CD4-positive, CD25-positive, alpha-beta regulatory T cell (primary cell): ENCODE results near the gene VWA5B1. TPM values are rescaled to one million over a fixed set of nuclear protein-coding genes. Genes with fewer than 3 reads are reported as not detected.
A peak's percentile ranks its signal among the peaks of the same experiment; 100 is the strongest.

Experiments used
- ATAC-seq, 2 donors: fragments of 150-1000 bp; cut with Tn5 transposase; one replicate each; pipeline ENCODE4 v1.10.0; 2021; ENCODE audit warnings: low read depth in 2 of 2, moderate number of reproducible peaks in 2 of 2, moderate library complexity in 1 of 2
- DNase-seq, 3 donors: peaks; one replicate each; pipeline versions ENCODE4 v3.0.0 to v3.0.0-alpha.2; 2012 to 2022; ENCODE audit warnings: mixed read lengths in 1 of 3
- H3K27ac ChIP-seq: one replicate; pipeline ENCODE4 v1.7.0; 2013; ENCODE audit warnings: mild to moderate bottlenecking, low read length; ENCODE audit not compliant: insufficient read depth, poor library complexity, severe bottlenecking
- H3K27me3 ChIP-seq: one replicate; pipeline ENCODE4 v1.7.0; 2013; ENCODE audit warnings: low read length; ENCODE audit not compliant: control insufficient read depth, insufficient read depth
- H3K36me3 ChIP-seq: one replicate; pipeline ENCODE4 v1.7.0; 2013; ENCODE audit warnings: mild to moderate bottlenecking, low read length, moderate library complexity; ENCODE audit not compliant: control insufficient read depth, insufficient read depth
- H3K4me1 ChIP-seq: 2 replicates; pipeline ENCODE4 v1.7.0; 2013; ENCODE audit warnings: mild to moderate bottlenecking, low read length; ENCODE audit not compliant: insufficient read depth, control insufficient read depth, poor library complexity, severe bottlenecking
- H3K4me3 ChIP-seq: one replicate; pipeline ENCODE4 v1.7.0; 2013; ENCODE audit warnings: low read depth, mild to moderate bottlenecking, low read length, moderate library complexity
- H3K9me3 ChIP-seq, 2 experiments: 1 replicate in 1 of 2; 2 replicates in 1 of 2; pipeline ENCODE4 v1.7.0; 2013; ENCODE audit warnings: low read length in 2 of 2, mild to moderate bottlenecking in 1 of 2, moderate library complexity in 1 of 2; ENCODE audit not compliant: control insufficient read depth in 2 of 2
- H3K27ac Mint-ChIP-seq, 3 donors: one replicate each; pipeline ENCODE4 v1.8.0; 2020 to 2022; ENCODE audit warnings: mild to moderate bottlenecking in 3 of 3, mixed read lengths in 3 of 3, moderate library complexity in 2 of 3
- H3K27me3 Mint-ChIP-seq: one replicate; pipeline ENCODE4 v1.8.0; 2022; ENCODE audit warnings: mild to moderate bottlenecking, mixed read lengths
- H3K36me3 Mint-ChIP-seq: one replicate; pipeline ENCODE4 v1.8.0; 2020; ENCODE audit warnings: mixed read lengths
- H3K4me1 Mint-ChIP-seq, 4 donors: one replicate each; pipeline ENCODE4 v1.8.0; 2020 to 2022; ENCODE audit warnings: mixed read lengths in 4 of 4, mild to moderate bottlenecking in 1 of 4
- H3K4me3 Mint-ChIP-seq, 4 donors: one replicate each; pipeline ENCODE4 v1.8.0; 2020 to 2022; ENCODE audit warnings: mild to moderate bottlenecking in 4 of 4, mixed read lengths in 4 of 4, moderate library complexity in 3 of 4
- H3K9me3 Mint-ChIP-seq, 7 donors: one replicate each; pipeline ENCODE4 v1.8.0; 2020 to 2022; ENCODE audit warnings: mixed read lengths in 7 of 7, mild to moderate bottlenecking in 3 of 7, moderate library complexity in 2 of 7
- polyA plus RNA-seq, 4 donors: library from polyadenylated mRNA; unstranded; fragments of 300-500 nt; fragmentation: Illumina TruSeq; gene quantifications; one replicate each; pipeline ENCODE4 v1.2.3, GENCODE V29; 2021
- total RNA-seq: library from RNA; stranded (reverse); gene quantifications from one replicate; pipeline ENCODE4 v1.2.3, GENCODE V29; 2022

VWA5B1 gene
- total and polyA plus RNA-seq, 5 donors from 2014 or later, result 0.08 TPM; not detected in 4

DNA sequence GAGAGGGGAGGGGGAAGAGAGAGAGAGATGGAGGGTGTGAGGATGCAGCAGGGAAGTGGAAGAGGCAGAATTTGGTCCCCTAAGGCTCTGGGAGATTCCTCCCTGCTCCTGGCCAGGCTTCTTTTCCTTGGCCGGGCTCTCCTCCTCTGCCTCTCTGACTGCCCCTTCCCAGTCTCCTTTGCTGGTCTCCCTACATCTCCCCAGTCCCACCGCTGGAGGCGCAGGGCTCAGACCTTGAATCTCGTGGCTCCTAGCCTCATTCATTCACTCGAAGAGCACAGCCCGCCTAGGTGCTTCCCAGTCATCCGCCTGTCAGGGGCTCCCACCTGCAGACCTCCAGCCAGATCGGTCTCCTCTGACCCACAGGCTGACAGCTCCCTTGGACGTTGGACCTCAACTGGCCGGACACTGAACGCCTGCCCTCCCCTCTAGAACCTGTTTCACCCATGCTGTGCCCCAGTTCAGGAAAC lies 76.5 kb downstream of the VWA5B1 start:
- H3K4me3 ChIP-seq, result no peak overlapping the region
- ATAC-seq, result no peak
- Mint-ChIP-seq H3K27ac (no peak overlapping the region), H3K4me3 (peak overlapping the region in 2 of 4 donors; percentile 26 to 38), H3K4me1 (peaks cover 0 to 7% (median 0%) of the 10 kb centered on the region in 4 donors), H3K36me3 (no peaks in the 10 kb centered on the region), H3K9me3 (peaks cover 0 to 2% (median 0%) of the 10 kb centered on the region in 7 donors), H3K27me3 (peaks cover 47% of the 10 kb centered on the region)
- H3K4me1 ChIP-seq, result no peaks in the 10 kb centered on the region
- DNase-seq, result no peak
- no peak overlapping the region for H3K27ac ChIP-seq
- H3K9me3 ChIP-seq, result no peaks in the 10 kb centered on the region
- no peaks in the 10 kb centered on the region for H3K36me3 ChIP-seq
- H3K27me3 ChIP-seq, result peaks cover 5% of the 10 kb centered on the region

DNA sequence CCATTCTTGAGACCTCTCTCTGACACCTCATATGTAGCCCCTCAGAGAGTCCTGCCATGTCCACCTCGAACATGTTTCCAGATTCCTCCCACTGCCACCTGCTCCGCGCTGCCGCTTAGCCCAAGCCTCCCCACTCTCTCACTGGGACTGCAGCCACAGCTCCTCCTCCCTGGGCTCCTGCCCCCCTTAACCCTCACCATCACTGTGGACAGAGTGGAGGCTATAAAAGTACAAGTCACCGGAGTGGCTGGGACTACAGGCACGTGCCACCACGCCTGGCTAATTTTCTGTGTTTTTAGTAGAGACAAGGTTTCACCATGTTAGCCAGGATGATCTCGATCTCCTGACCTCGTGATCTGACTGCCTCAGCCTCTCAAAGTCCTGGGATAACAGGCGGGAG lies 77.0 kb downstream of the VWA5B1 start:
- peaks cover 0 to 7% (median 0%) of the 10 kb centered on the region in 4 donors for H3K4me1 Mint-ChIP-seq
- no peak overlapping the region for H3K27ac Mint-ChIP-seq
- no peaks in the 10 kb centered on the region for H3K36me3 ChIP-seq
- no peaks in the 10 kb centered on the region for H3K36me3 Mint-ChIP-seq
- no peak overlapping the region for H3K27ac ChIP-seq
- peaks cover 8% of the 10 kb centered on the region for H3K27me3 ChIP-seq
- no peaks in the 10 kb centered on the region for H3K9me3 ChIP-seq
- peak overlapping the region in 2 of 4 donors; percentile 26 to 55 for H3K4me3 Mint-ChIP-seq
- peaks cover 0 to 2% (median 0%) of the 10 kb centered on the region in 7 donors for H3K9me3 Mint-ChIP-seq
- DNase-seq (no peak), ATAC-seq (no peak)
- H3K4me1 ChIP-seq, result no peaks in the 10 kb centered on the region
- no peak overlapping the region for H3K4me3 ChIP-seq
- H3K27me3 Mint-ChIP-seq, result peaks cover 47% of the 10 kb centered on the region

DNA sequence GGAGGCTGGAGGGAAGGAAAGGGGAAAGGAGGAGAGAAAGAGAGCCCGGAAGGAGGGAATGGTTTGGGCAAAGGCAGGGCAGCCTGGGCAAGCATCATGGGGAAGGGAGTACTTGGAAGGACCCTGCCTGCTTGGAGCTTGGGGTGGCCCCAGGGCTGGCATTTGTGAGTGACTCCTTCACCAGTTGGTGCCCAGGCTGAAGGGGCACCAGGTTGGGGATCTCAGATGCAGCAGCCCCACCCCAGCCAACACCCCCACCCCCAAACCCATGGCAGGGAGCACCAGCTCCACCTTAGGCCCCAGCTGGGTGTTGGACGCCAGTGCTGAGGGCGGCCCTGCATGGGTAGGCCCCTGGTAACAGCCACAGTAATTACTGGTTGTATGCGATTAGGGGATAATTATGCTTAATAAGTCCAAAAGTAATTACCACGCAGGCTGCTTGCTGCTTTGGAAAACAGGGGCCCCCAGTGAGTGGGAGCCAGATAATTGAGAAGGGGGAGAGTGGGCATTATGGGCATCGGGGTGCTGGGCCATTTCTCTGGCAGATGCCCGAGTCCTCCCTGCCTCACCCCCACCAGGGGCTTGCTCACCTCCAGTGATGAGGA lies 78.3 kb downstream of the VWA5B1 start:
- H3K27ac Mint-ChIP-seq, result no peak overlapping the region
- Histone ChIP-seq H3K36me3 (no peaks in the 10 kb centered on the region), H3K4me3 (no peak overlapping the region), H3K27ac (no peak overlapping the region), H3K27me3 (peaks cover 8% of the 10 kb centered on the region), H3K4me1 (no peaks in the 10 kb centered on the region), H3K9me3 (no peaks in the 10 kb centered on the region)
- peaks cover 39% of the 10 kb centered on the region for H3K27me3 Mint-ChIP-seq
- peaks cover 0 to 2% (median 0%) of the 10 kb centered on the region in 7 donors for H3K9me3 Mint-ChIP-seq
- peaks cover 0 to 7% (median 0%) of the 10 kb centered on the region in 4 donors for H3K4me1 Mint-ChIP-seq
- no peak for ATAC-seq
- H3K4me3 Mint-ChIP-seq, result no peak overlapping the region
- no peak for DNase-seq
- no peaks in the 10 kb centered on the region for H3K36me3 Mint-ChIP-seq

- Histone ChIP-seq H3K9me3 (no peaks in the 10 kb centered on the region), H3K4me3 (no peak overlapping the region), H3K36me3 (no peaks in the 10 kb centered on the region), H3K27me3 (peaks cover 6% of the 10 kb centered on the region), H3K4me1 (no peaks in the 10 kb centered on the region), H3K27ac (no peak overlapping the region)
- no peak for DNase-seq
- no peak overlapping the region for H3K27ac Mint-ChIP-seq
- peaks cover 0 to 7% (median 0%) of the 10 kb centered on the region in 4 donors for H3K4me1 Mint-ChIP-seq
- ATAC-seq, result no peak
- no peaks in the 10 kb centered on the region for H3K36me3 Mint-ChIP-seq
- no peaks in the 10 kb centered on the region for H3K9me3 Mint-ChIP-seq
- H3K4me3 Mint-ChIP-seq, result no peak overlapping the region
- H3K27me3 Mint-ChIP-seq, result peaks cover 26% of the 10 kb centered on the region
Observed at GRCh38 chr1:20370698-20371097, 80.0 kb downstream of the VWA5B1 start.

DNA sequence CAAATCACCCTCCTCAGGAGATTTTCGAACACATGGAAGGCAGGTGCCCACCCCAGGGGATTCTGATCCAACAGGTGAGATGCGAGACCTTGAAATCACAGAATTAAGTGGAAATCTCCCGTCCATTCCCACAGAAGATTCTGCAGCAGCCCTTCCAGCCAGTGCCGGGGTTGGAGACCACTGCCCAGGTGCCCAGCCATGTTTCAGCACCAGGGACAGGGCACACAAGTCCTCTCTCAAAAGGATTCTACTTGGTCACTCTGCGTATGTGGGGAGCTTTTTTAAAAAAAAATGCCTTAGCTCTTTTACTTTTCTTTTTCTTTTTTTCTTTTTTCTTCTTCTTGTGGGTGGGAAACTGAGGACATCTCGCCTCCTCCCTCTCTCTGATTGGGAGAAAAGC lies 80.7 kb downstream of the VWA5B1 start:
- Mint-ChIP-seq H3K36me3 (no peaks in the 10 kb centered on the region), H3K27me3 (peaks cover 23% of the 10 kb centered on the region), H3K4me1 (peaks cover 0 to 7% (median 0%) of the 10 kb centered on the region in 4 donors), H3K9me3 (no peaks in the 10 kb centered on the region), H3K27ac (no peak overlapping the region), H3K4me3 (peak overlapping the region in 1 of 4 donors; percentile 8)
- Histone ChIP-seq H3K27ac (no peak overlapping the region), H3K4me3 (no peak overlapping the region), H3K36me3 (no peaks in the 10 kb centered on the region), H3K27me3 (peaks cover 7% of the 10 kb centered on the region), H3K4me1 (no peaks in the 10 kb centered on the region), H3K9me3 (no peaks in the 10 kb centered on the region)
- DNase-seq (no peak), ATAC-seq (no peak)

GRCh38 chr1:20371883-20372282 lies 81.2 kb downstream of the VWA5B1 start:
- H3K36me3 ChIP-seq, result no peaks in the 10 kb centered on the region
- H3K27me3 ChIP-seq, result peaks cover 7% of the 10 kb centered on the region
- no peak overlapping the region for H3K4me3 ChIP-seq
- no peak for DNase-seq
- Mint-ChIP-seq H3K4me3 (peak overlapping the region in 1 of 4 donors; percentile 8), H3K36me3 (no peaks in the 10 kb centered on the region), H3K27me3 (peaks cover 23% of the 10 kb centered on the region), H3K9me3 (no peaks in the 10 kb centered on the region), H3K27ac (no peak overlapping the region), H3K4me1 (peaks cover 0 to 7% (median 0%) of the 10 kb centered on the region in 4 donors)
- H3K4me1 ChIP-seq, result no peaks in the 10 kb centered on the region
- H3K9me3 ChIP-seq, result no peaks in the 10 kb centered on the region
- no peak for ATAC-seq
- no peak overlapping the region for H3K27ac ChIP-seq

DNA sequence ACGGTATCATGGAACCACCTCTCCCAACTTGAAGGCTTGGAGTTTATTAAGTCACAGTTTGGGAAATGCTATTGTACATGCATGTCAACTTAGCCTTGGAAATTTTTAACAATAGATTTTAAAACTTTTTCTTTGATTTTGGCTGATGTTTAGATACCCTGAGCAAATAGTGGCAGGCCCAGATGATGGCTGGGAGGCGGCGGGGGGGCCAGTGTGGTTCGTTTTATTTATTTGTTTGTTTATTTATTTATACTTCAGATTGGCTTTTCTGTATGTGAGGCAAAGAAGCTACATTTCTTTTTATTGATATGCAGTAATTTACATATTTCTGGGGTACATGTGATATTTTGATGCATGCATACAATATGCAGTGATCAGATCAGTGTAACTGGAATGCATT lies 82.0 kb downstream of the VWA5B1 start:
- Mint-ChIP-seq H3K4me1 (peaks cover 0 to under 1% (median 0%) of the 10 kb centered on the region in 4 donors), H3K27me3 (peaks cover 16% of the 10 kb centered on the region), H3K36me3 (no peaks in the 10 kb centered on the region), H3K4me3 (no peak overlapping the region), H3K9me3 (no peaks in the 10 kb centered on the region), H3K27ac (no peak overlapping the region)
- Histone ChIP-seq H3K27me3 (peaks cover 7% of the 10 kb centered on the region), H3K9me3 (no peaks in the 10 kb centered on the region), H3K4me3 (no peak overlapping the region), H3K36me3 (no peaks in the 10 kb centered on the region), H3K4me1 (no peaks in the 10 kb centered on the region), H3K27ac (no peak overlapping the region)
- DNase-seq, result no peak
- no peak for ATAC-seq

DNA sequence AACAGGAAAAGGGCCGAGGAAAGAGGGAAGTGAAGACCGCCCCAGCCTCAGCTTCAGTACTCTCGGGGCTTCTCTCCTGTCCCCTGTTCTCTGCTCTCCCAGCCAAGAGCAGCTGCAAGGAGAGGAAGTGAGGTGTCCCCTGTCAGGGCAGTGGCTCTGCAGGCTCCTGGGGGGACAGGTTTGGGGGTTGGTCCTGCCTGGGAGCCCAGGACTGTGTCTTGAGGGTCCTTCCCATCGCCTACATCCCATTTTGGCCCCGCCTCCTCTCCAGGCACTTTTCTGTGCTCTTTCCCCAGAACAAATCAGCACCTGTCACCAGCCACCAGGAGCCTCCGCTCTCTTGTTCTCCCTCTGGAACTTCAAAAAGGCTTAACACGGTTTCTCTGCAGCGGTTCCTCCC lies 82.6 kb downstream of the VWA5B1 start:
- Histone ChIP-seq H3K27ac (no peak overlapping the region), H3K4me3 (no peak overlapping the region), H3K36me3 (no peaks in the 10 kb centered on the region), H3K27me3 (peaks cover 7% of the 10 kb centered on the region), H3K9me3 (no peaks in the 10 kb centered on the region), H3K4me1 (no peaks in the 10 kb centered on the region)
- no peaks in the 10 kb centered on the region for H3K9me3 Mint-ChIP-seq
- H3K27me3 Mint-ChIP-seq, result peaks cover 9% of the 10 kb centered on the region
- no peaks in the 10 kb centered on the region for H3K4me1 Mint-ChIP-seq
- H3K27ac Mint-ChIP-seq, result no peak overlapping the region
- H3K4me3 Mint-ChIP-seq, result no peak overlapping the region
- ATAC-seq (no peak), DNase-seq (no peak)
- no peaks in the 10 kb centered on the region for H3K36me3 Mint-ChIP-seq
